H1 (cell line): Measurements from ENCODE around the gene VEPH1.

Experiments used
- CEBPB ChIP-seq: IDR thresholded peaks from 2 replicates; pipeline ENCODE4 v1.6.1; 2012; ENCODE audit warnings: low read depth, low read length
- EP300 ChIP-seq, 2 experiments: IDR thresholded peaks; 1 replicate in 1 of 2; 2 replicates in 1 of 2; pipeline ENCODE4 v1.6.1; 2011 to 2012; ENCODE audit warnings: low read depth in 2 of 2, low read length in 2 of 2, mild to moderate bottlenecking in 2 of 2, borderline replicate concordance in 1 of 2, inconsistent platforms in 1 of 2, moderate library complexity in 1 of 2
- EZH2 ChIP-seq: fragments of 200-600 bp; sonication (generic); IDR thresholded peaks from 2 replicates; pipeline ENCODE4 v1.7.1; 2012; ENCODE audit warnings: low read depth, mild to moderate bottlenecking, moderate library complexity, low read length, inconsistent platforms; ENCODE audit not compliant: severe bottlenecking
- GABPA ChIP-seq: IDR thresholded peaks from 2 replicates; pipeline ENCODE4 v1.6.1; 2011; ENCODE audit warnings: mild to moderate bottlenecking, low read length, moderate library complexity, borderline replicate concordance; ENCODE audit not compliant: insufficient read depth
- JUN ChIP-seq: IDR thresholded peaks from 2 replicates; pipeline ENCODE4 v1.6.1; 2011; ENCODE audit warnings: low read depth, mild to moderate bottlenecking, improper control_type of control experiment, low read length
- KDM5A ChIP-seq: fragments of 200-600 bp; IDR thresholded peaks from 2 replicates; pipeline ENCODE4 v1.7.1; 2012; ENCODE audit warnings: mild to moderate bottlenecking, low read length, inconsistent platforms, mixed read lengths
- MAX ChIP-seq: IDR thresholded peaks from 2 replicates; pipeline ENCODE4 v1.6.1; 2012; ENCODE audit warnings: inconsistent platforms
- POLR2A ChIP-seq, 2 experiments: IDR thresholded peaks; 1 replicate in 1 of 2; 2 replicates in 1 of 2; pipeline ENCODE4 v1.6.1; 2011; ENCODE audit warnings: low read depth in 2 of 2, low read length in 2 of 2, mild to moderate bottlenecking in 2 of 2; ENCODE audit errors: control extremely low read depth in 1 of 2
- SIRT6 ChIP-seq: IDR thresholded peaks from one replicate; pipeline ENCODE4 v1.7.1; 2012; ENCODE audit warnings: low read length, inconsistent platforms
- TEAD4 ChIP-seq: IDR thresholded peaks from 2 replicates; pipeline ENCODE4 v1.6.1; 2012; ENCODE audit warnings: low read depth, low read length, inconsistent platforms, mixed read lengths
- YY1 ChIP-seq: IDR thresholded peaks from 2 replicates; pipeline ENCODE4 v1.6.1; 2011; ENCODE audit warnings: low read depth, mild to moderate bottlenecking, low read length
- TF ChIP-seq, protein P1 (sequence below), 3 experiments: IDR thresholded peaks; 1 replicate in 2 of 3; 2 replicates in 1 of 3; pipeline versions ENCODE4 v1.5.1 to v1.6.1; 2011; ENCODE audit warnings: low read length in 3 of 3, mild to moderate bottlenecking in 3 of 3, inconsistent platforms in 2 of 3, low read depth in 1 of 3, moderate library complexity in 1 of 3; ENCODE audit not compliant: insufficient read depth in 1 of 3; ENCODE audit errors: control extremely low read depth in 1 of 3

GRCh38 chr3:157297328-157297915 lies 205.8 kb downstream of the VEPH1 start:
- no peak for TF ChIP-seq EP300 (IDR thresholded peaks at IDR 0.05; ENCODE audit: borderline replicate concordance in 1 of 2, low read depth in 2 of 2, low read length in 2 of 2)
- no peak for TF ChIP-seq EZH2
- TF ChIP-seq, protein P1, sequence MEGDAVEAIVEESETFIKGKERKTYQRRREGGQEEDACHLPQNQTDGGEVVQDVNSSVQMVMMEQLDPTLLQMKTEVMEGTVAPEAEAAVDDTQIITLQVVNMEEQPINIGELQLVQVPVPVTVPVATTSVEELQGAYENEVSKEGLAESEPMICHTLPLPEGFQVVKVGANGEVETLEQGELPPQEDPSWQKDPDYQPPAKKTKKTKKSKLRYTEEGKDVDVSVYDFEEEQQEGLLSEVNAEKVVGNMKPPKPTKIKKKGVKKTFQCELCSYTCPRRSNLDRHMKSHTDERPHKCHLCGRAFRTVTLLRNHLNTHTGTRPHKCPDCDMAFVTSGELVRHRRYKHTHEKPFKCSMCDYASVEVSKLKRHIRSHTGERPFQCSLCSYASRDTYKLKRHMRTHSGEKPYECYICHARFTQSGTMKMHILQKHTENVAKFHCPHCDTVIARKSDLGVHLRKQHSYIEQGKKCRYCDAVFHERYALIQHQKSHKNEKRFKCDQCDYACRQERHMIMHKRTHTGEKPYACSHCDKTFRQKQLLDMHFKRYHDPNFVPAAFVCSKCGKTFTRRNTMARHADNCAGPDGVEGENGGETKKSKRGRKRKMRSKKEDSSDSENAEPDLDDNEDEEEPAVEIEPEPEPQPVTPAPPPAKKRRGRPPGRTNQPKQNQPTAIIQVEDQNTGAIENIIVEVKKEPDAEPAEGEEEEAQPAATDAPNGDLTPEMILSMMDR (IDR thresholded peaks at IDR 0.05; ENCODE audit: control extremely low read depth in 1 of 3, insufficient read depth in 1 of 3, low read depth in 1 of 3, low read length in 3 of 3): no peak
- TF ChIP-seq CEBPB: no peak
- no peak for TF ChIP-seq POLR2A (IDR thresholded peaks at IDR 0.05; ENCODE audit: control extremely low read depth in 1 of 2, low read depth in 2 of 2, low read length in 2 of 2)
- TF ChIP-seq GABPA: no peak
- no peak for TF ChIP-seq SIRT6
- TF ChIP-seq KDM5A: no peak
- no peak for TF ChIP-seq MAX
- no peak for TF ChIP-seq YY1
- no peak for TF ChIP-seq JUN
- TF ChIP-seq TEAD4: no peak
